Right hindlimb (tissue), 1 donor: ENCODE data around the gene INF2.

Experiments
- DNase-seq: peaks from one replicate; pipeline ENCODE4 v3.0.0-alpha.2; 2018

INF2 gene

DNA sequence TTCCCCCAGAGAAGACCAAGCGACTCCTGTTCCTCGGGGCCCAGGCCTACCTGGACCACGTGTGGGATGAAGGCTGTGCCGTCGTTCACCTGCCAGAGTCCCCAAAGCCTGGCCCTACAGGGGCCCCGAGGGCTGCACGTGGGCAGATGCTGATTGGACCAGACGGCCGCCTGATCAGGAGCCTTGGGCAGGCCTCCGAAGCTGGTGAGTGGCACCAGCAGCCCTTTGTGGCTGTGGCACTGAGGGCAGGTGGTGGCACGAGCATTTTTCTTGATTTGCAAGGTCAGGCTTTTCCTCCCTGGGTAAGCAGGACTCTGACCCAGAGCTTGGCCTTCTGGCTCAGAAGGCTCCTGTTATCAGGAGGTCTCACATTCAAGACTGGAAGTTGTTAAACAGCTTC lies 66.2 kb downstream of the INF2 start:
- no peak for DNase-seq

GRCh38 chr14:104756477-104757237 lies 67.2 kb downstream of the INF2 start:
- DNase-seq, result no peak

DNA sequence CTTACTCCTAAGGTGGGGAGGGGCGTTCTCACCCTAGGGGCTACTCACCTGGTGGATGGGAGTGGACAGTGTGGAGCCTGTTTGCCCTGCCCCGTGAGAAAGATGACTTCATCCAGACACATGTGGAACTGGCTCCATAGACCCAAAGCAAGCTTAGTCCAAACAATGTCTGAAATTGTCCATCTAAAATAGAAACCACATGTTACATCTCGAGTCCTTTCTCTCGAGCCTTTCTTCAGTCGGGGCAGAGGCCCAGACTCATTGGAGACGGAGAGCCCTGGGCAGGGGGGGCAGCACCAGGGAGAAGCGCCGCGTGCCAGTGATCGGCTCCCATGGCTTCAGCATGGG lies 67.8 kb downstream of the INF2 start:
- no peak for DNase-seq

GRCh38 chr14:104757681-104758392 lies 68.4 kb downstream of the INF2 start:
- no peak for DNase-seq

DNA sequence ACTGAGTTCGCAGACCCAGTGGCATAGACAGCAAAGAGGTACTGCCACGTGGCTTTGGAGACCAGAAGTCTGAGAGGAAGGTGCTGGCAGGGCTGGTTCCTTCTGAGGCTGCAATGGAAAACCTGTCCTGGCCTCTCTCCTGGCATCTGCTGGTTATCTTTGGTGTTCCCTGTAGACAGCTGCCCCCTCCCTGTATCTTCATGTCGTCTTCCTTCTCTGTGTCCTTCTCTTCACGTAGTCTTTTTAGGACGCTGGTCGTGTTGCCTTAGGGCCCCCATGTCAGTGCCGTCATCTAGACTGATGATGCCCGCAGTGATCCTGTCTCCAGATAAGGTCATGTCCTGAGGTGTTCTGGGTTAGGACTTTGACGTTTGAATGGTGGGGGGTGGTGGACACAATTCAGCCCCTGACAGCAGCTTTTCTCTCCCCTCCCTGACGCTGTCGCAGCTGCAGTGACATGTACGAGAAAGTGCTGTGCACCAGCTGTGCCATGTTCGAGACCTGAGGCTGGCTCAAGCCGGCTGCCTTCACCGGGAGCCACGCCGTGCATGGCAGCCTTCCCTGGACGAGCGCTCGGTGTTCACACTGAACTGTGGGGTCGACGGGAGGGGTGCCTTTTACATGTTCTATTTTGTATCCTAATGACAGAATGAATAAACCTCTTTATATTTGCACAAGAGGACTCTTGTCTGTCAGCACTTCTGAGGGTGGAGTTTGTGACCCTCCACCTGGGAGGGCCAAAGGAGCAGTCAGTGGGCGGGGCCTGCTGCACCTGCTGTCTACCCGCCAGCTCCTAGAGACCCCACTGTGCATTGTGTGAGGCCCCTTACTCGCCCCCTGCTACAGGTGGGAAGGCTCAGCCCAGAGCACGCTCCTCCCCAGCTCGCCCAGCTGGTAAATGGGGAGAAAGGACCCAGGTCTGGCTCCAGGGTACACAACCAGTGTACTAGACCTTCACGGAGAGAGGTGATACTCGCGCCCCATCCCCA lies 69.9 kb downstream of the INF2 start:
- DNase-seq, result no peak

- no peak for DNase-seq
Measured at GRCh38 chr14:104765517-104765916, 76.1 kb downstream of the INF2 start.

DNA sequence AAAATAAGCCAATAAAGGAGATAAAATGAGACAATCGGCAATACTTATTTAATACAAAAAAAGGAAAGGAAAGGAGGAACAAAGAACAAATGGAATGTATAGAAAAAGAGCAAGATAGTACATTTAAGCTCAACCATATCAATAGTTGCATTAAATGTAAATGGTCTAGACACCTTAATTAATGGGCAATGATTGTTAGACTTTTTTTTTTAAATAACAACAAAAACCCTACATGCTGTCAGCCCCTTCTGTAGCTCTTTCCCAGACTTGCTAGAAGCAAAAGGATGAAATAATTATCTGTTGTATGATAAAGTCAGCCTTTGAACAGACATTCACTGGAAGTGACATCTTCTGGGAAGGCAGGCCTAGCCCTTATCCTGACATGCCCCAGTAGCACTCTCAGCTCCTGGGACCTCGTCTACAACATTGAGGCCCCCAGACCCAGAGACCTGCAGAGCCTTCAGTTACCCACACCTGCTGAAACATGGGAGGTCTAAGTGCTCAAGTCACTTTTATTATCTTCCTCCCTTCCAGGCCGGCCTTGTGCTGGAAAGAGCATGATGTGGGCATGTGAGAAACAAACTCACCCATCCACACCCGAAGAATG lies 76.9 kb downstream of the INF2 start:
- no peak for DNase-seq

GRCh38 chr14:104766863-104767633 lies 77.6 kb downstream of the INF2 start:
- DNase-seq, result no peak

DNA sequence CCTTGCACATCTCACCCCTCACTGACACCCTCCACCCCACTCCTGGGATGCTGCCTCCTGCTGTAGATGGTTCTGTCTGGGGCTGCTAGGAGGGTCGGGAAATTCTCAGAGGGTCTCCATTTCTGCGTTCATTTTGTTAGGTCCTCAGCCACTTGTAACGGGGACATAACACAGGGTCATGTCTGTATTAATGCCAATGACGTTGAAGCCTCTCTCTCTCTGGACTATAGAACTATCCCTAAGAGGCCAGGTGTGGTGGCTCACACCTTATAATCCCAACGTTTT lies 78.2 kb downstream of the INF2 start:
- DNase-seq, result no peak

DNA sequence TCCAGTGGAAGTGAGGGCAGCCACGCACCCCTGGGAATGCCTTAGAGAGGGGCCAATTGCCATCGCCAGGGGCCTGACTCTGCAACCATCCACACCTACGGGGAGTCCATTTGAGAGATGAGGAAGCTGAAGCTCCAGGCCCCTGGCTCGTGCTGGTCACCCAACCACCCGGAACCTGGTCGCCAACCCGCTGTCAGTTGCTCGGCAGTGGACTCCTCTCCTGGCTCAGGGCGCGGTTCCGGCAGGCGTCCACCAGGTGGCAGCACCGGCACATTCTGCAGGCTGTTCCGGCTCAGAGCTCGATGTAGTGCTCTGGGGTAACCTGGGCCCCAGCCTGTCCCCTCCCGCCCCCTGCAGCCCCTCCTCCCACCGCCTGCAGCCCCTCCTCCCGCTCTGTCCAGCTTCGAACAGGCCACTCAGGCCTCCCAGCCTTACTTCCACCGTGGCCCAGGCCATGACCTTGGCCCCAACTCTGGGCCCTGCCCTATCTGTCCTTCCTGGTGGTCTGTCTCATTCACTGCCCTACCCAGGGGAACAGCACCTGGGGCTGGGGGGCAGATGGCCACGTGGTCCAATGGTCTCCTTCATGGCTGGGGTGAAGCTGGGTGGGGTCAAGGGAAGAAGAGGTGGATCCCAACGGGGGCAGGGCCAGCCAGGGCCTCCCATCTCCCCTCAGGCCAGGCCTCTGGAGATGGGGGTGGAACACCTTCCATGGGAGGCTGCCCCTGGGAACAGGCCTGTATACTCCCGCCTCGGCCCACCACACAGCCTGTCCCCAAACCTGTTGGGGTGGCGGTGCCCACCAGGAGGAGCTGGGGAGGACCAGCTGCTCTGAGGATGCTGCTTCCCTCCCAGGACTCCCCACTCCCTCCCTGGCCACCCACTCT lies 79.3 kb downstream of the INF2 start:
- DNase-seq, result peak; percentile 94

DNA sequence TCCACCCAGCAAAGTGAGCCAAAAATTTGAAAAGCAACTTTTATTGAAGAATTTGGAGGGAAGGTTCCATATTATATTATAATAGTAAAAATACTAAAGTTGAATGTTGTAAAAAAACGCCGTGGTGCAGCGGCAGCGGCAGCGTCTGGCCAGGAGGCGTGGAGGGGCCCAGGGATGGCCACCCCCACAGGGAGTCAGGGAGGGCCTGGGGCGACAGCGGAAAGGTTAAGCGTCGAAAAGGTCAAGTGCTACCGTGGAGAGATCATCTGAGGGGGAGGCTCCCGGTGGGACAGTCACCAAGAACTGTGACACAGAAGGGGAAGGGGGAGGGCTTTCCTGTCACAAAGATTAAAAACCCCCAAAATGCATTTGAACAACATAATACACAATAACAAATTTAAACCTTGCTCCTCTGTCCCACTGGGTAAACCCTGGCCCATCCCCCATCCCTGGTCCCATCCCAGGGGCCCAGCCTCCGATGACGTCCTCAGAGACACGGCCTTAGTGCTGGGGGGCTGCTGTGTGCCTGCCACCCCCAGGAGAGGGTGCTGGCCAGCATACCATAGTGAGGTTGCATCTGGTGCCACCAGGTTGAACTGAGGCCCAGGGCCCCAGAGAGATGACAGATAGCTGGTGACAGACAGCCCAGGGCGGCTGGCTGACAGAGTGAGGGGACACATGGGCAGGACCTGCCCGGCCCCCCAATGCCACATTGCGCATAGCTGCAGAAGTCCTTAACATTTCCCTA lies 80.1 kb downstream of the INF2 start:
- DNase-seq, result no peak

- DNase-seq, result no peak
Measured at GRCh38 chr14:104770072-104770579, 80.7 kb downstream of the INF2 start.

DNA sequence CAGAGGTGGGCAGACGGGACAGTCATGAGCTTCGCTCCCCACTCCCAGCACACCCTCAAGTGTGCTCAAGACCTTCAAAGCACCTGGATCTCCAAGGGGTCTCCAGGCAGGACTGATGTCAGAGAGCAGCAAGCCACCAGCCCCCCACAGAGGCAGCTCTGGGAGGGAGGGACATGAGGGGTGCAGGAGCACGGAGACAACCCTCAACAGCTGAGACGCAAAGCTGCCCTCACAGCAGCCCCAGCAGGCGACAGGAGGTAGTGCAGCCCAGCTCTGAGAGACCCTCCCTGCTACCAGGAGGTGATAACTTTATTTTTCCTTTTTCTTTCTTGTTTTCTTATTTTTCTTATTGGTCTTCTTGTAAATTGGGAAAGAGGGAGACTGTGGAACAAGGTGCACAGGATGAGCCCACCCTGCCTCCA lies 81.4 kb downstream of the INF2 start:
- DNase-seq, result no peak

GRCh38 chr14:104771374-104771773 lies 82.0 kb downstream of the INF2 start:
- DNase-seq, result no peak
